Mesenchymal stem cell (in vitro differentiated cells and primary cell): ENCODE measurements around the gene NRXN3.

Source experiments
- DNase-seq: peaks from one replicate; pipeline ENCODE4 v3.0.0-alpha.2; 2013
- H2AFZ ChIP-seq: one replicate; pipeline ENCODE4 v1.6.1; 2013; ENCODE audit warnings: low read depth, mild to moderate bottlenecking, control low read depth, inconsistent platforms, low read length, moderate library complexity
- H2AK5ac ChIP-seq: 2 replicates; pipeline ENCODE4 v1.6.1; 2013; ENCODE audit warnings: low read length, moderate library complexity, mild to moderate bottlenecking, inconsistent platforms; ENCODE audit not compliant: severe bottlenecking
- H2BK120ac ChIP-seq: one replicate; pipeline ENCODE4 v1.6.1; 2013; ENCODE audit warnings: low read depth, mild to moderate bottlenecking, inconsistent platforms, low read length, moderate library complexity
- H2BK12ac ChIP-seq, 2 experiments: one replicate each; pipeline ENCODE4 v1.6.1; 2013; ENCODE audit warnings: inconsistent platforms in 2 of 2, low read length in 2 of 2, mild to moderate bottlenecking in 2 of 2, moderate library complexity in 2 of 2, control low read depth in 1 of 2
- H2BK15ac ChIP-seq: one replicate; pipeline ENCODE4 v1.6.1; 2013; ENCODE audit warnings: mild to moderate bottlenecking, low read depth, inconsistent platforms; ENCODE audit not compliant: poor library complexity, severe bottlenecking
- H2BK5ac ChIP-seq: 2 replicates; pipeline ENCODE4 v1.6.1; 2013; ENCODE audit warnings: low read depth, mild to moderate bottlenecking, low read length, control low read depth, inconsistent platforms; ENCODE audit not compliant: poor library complexity, severe bottlenecking
- H3K14ac ChIP-seq, 2 experiments: one replicate each; pipeline ENCODE4 v1.6.1; 2013; ENCODE audit warnings: inconsistent platforms in 2 of 2, low read length in 2 of 2, control low read depth in 1 of 2, mild to moderate bottlenecking in 1 of 2, moderate library complexity in 1 of 2
- H3K18ac ChIP-seq, 2 experiments: one replicate each; pipeline ENCODE4 v1.6.1; 2013; ENCODE audit warnings: inconsistent platforms in 2 of 2, low read length in 2 of 2, control low read depth in 1 of 2, low read depth in 1 of 2, mild to moderate bottlenecking in 1 of 2
- H3K23ac ChIP-seq, 2 experiments: one replicate each; pipeline ENCODE4 v1.6.1; 2013; ENCODE audit warnings: inconsistent platforms in 2 of 2, low read length in 2 of 2, mild to moderate bottlenecking in 2 of 2, moderate library complexity in 2 of 2, control low read depth in 1 of 2
- H3K27ac ChIP-seq: 2 replicates; pipeline ENCODE4 v1.5.1; 2013; ENCODE audit warnings: mild to moderate bottlenecking, moderate library complexity, low read length, control low read depth, inconsistent platforms; ENCODE audit not compliant: poor library complexity, severe bottlenecking
- H3K27me3 ChIP-seq, 2 experiments: 2 replicates each; pipeline versions ENCODE4 v1.6.1 to v1.7.0; 2013; ENCODE audit warnings: low read length in 2 of 2, mild to moderate bottlenecking in 2 of 2, moderate library complexity in 2 of 2, control low read depth in 1 of 2, inconsistent platforms in 1 of 2; ENCODE audit not compliant: control insufficient read depth in 1 of 2, insufficient read depth in 1 of 2
- H3K36me3 ChIP-seq, 2 experiments: 2 replicates each; pipeline versions ENCODE4 v1.6.1 to v1.7.0; 2013; ENCODE audit warnings: low read length in 2 of 2, control low read depth in 1 of 2, inconsistent platforms in 1 of 2, low read depth in 1 of 2, mild to moderate bottlenecking in 1 of 2; ENCODE audit not compliant: insufficient read depth in 2 of 2, control insufficient read depth in 1 of 2
- H3K4ac ChIP-seq, 2 experiments: one replicate each; pipeline ENCODE4 v1.6.1; 2013; ENCODE audit warnings: inconsistent platforms in 2 of 2, low read length in 2 of 2, mild to moderate bottlenecking in 2 of 2, moderate library complexity in 2 of 2, control low read depth in 1 of 2, low read depth in 1 of 2
- H3K4me1 ChIP-seq: 2 replicates; pipeline ENCODE4 v1.6.1; 2013; ENCODE audit warnings: low read depth, low read length, control low read depth; ENCODE audit not compliant: control insufficient read depth, insufficient read depth
- H3K4me2 ChIP-seq: 2 replicates; pipeline ENCODE4 v1.6.1; 2013; ENCODE audit warnings: low read length, mild to moderate bottlenecking, inconsistent platforms; ENCODE audit not compliant: poor library complexity, severe bottlenecking
- H3K4me3 ChIP-seq, 2 experiments: 2 replicates each; pipeline versions ENCODE4 v1.5.1 to v1.7.0; 2013; ENCODE audit warnings: low read length in 2 of 2, mild to moderate bottlenecking in 2 of 2, control low read depth in 1 of 2, low read depth in 1 of 2; ENCODE audit not compliant: insufficient read depth in 1 of 2
- H3K79me1 ChIP-seq: replicated peaks from 2 replicates; pipeline ENCODE4 v1.6.1; 2013; ENCODE audit warnings: mild to moderate bottlenecking, control low read depth, low read length, inconsistent platforms; ENCODE audit not compliant: poor library complexity, severe bottlenecking
- H3K9ac ChIP-seq: 2 replicates; pipeline ENCODE4 v1.7.0; 2013; ENCODE audit warnings: mild to moderate bottlenecking, low read length, moderate library complexity
- H3K9me3 ChIP-seq: 2 replicates; pipeline ENCODE4 v1.7.0; 2013; ENCODE audit warnings: mild to moderate bottlenecking, low read length; ENCODE audit not compliant: control insufficient read depth
- H4K8ac ChIP-seq: one replicate; pipeline ENCODE4 v1.6.1; 2013; ENCODE audit warnings: inconsistent platforms, mild to moderate bottlenecking, low read length, moderate library complexity
- H4K91ac ChIP-seq: one replicate; pipeline ENCODE4 v1.6.1; 2013; ENCODE audit warnings: mild to moderate bottlenecking, low read length, inconsistent platforms
- WGBS: methylation state at CpG from one replicate; pipeline ENCODE4 v1.1.7; 2013; ENCODE audit warnings: mixed read lengths; 5-methylcytosine and 5-hydroxymethylcytosine counted together

The NRXN3 gene

GRCh38 chr14:79645753-79646362 lies 1475.7 kb downstream of the NRXN3 start:
- H4K8ac ChIP-seq: no peak overlapping the region
- H3K27me3 ChIP-seq: no peaks in the 10 kb centered on the region
- no peak overlapping the region for H4K91ac ChIP-seq
- H2BK12ac ChIP-seq: no peak overlapping the region
- H3K36me3 ChIP-seq: no peaks in the 10 kb centered on the region
- no peak overlapping the region for H2AFZ ChIP-seq
- H3K14ac ChIP-seq: no peak overlapping the region
- 91% methylated on average over 2 of the region's 2 CpGs for WGBS
- no peaks in the 10 kb centered on the region for H3K9me3 ChIP-seq
- no peak overlapping the region for H3K23ac ChIP-seq
- no peak overlapping the region for H3K4me2 ChIP-seq
- no peak overlapping the region for H3K27ac ChIP-seq
- H3K18ac ChIP-seq: no peak overlapping the region
- no peaks in the 10 kb centered on the region for H3K79me1 ChIP-seq
- no peak for DNase-seq
- H3K4me3 ChIP-seq: no peak overlapping the region
- no peak overlapping the region for H3K4ac ChIP-seq
- no peak overlapping the region for H2BK120ac ChIP-seq
- no peaks in the 10 kb centered on the region for H3K4me1 ChIP-seq
- H2AK5ac ChIP-seq: no peak overlapping the region
- no peak overlapping the region for H2BK15ac ChIP-seq
- no peak overlapping the region for H3K9ac ChIP-seq
- H2BK5ac ChIP-seq: no peak overlapping the region

GRCh38 chr14:79649856-79650255 lies 1479.7 kb downstream of the NRXN3 start:
- Histone ChIP-seq H2BK12ac (no peak overlapping the region), H3K4me1 (no peaks in the 10 kb centered on the region), H3K27me3 (no peaks in the 10 kb centered on the region), H3K36me3 (no peaks in the 10 kb centered on the region), H3K4me3 (no peak overlapping the region), H3K27ac (no peak overlapping the region), H3K9ac (no peak overlapping the region), H2BK15ac (no peak overlapping the region), H4K8ac (no peak overlapping the region), H3K9me3 (no peaks in the 10 kb centered on the region), H4K91ac (no peak overlapping the region), H3K18ac (no peak overlapping the region), H2BK120ac (no peak overlapping the region), H3K79me1 (no peaks in the 10 kb centered on the region), H3K23ac (no peak overlapping the region), H3K14ac (no peak overlapping the region), H2BK5ac (no peak overlapping the region), H3K4me2 (no peak overlapping the region), H2AK5ac (no peak overlapping the region), H3K4ac (no peak overlapping the region), H2AFZ (no peak overlapping the region)
- WGBS: 96% methylated on average over 2 of the region's 4 CpGs
- DNase-seq: no peak

GRCh38 chr14:79652513-79653307 lies 1482.5 kb downstream of the NRXN3 start:
- no peaks in the 10 kb centered on the region for H3K27me3 ChIP-seq
- H2BK120ac ChIP-seq: no peak overlapping the region
- no peak overlapping the region for H3K4me2 ChIP-seq
- no peak overlapping the region for H3K4me3 ChIP-seq
- no peak overlapping the region for H3K14ac ChIP-seq
- no peak overlapping the region for H2AFZ ChIP-seq
- H3K27ac ChIP-seq: no peak overlapping the region
- no peak overlapping the region for H3K9ac ChIP-seq
- H3K79me1 ChIP-seq: no peaks in the 10 kb centered on the region
- H4K91ac ChIP-seq: no peak overlapping the region
- no peak overlapping the region for H2BK15ac ChIP-seq
- H2BK12ac ChIP-seq: no peak overlapping the region
- H3K9me3 ChIP-seq: no peaks in the 10 kb centered on the region
- DNase-seq: no peak
- no peak overlapping the region for H2AK5ac ChIP-seq
- H2BK5ac ChIP-seq: no peak overlapping the region
- no peaks in the 10 kb centered on the region for H3K4me1 ChIP-seq
- no peak overlapping the region for H3K4ac ChIP-seq
- WGBS: 77% methylated on average over 3 of the region's 6 CpGs
- no peaks in the 10 kb centered on the region for H3K36me3 ChIP-seq
- H3K18ac ChIP-seq: no peak overlapping the region
- H3K23ac ChIP-seq: no peak overlapping the region
- H4K8ac ChIP-seq: no peak overlapping the region

- Histone ChIP-seq H2BK12ac (no peak overlapping the region), H2BK120ac (no peak overlapping the region), H3K27me3 (no peaks in the 10 kb centered on the region), H3K4me2 (no peak overlapping the region), H2AFZ (no peak overlapping the region), H2BK15ac (no peak overlapping the region), H3K9me3 (no peaks in the 10 kb centered on the region), H3K4me3 (no peak overlapping the region), H2AK5ac (no peak overlapping the region), H3K18ac (no peak overlapping the region), H3K36me3 (no peaks in the 10 kb centered on the region), H3K14ac (no peak overlapping the region), H4K91ac (no peak overlapping the region), H3K4ac (no peak overlapping the region), H3K4me1 (no peaks in the 10 kb centered on the region), H3K23ac (no peak overlapping the region), H2BK5ac (no peak overlapping the region), H3K9ac (no peak overlapping the region), H4K8ac (no peak overlapping the region), H3K27ac (no peak overlapping the region), H3K79me1 (no peaks in the 10 kb centered on the region)
- DNase-seq: no peak
- 87% methylated on average over 5 of the region's 7 CpGs for WGBS
These were observed 1485.9 kb downstream of the NRXN3 start for GRCh38 chr14:79656056-79656455.
